GM19395 (cell line): ENCODE measurements around the gene ACAP1.

ENCODE experiments used
- ATAC-seq: cut with Tn5 transposase; IDR thresholded peaks from one replicate; pipeline ENCODE4 v1.9.1; 2021; ENCODE audit warnings: mild to moderate bottlenecking, moderate library complexity; ENCODE audit not compliant: unreplicated experiment

ACAP1 gene, protein sequence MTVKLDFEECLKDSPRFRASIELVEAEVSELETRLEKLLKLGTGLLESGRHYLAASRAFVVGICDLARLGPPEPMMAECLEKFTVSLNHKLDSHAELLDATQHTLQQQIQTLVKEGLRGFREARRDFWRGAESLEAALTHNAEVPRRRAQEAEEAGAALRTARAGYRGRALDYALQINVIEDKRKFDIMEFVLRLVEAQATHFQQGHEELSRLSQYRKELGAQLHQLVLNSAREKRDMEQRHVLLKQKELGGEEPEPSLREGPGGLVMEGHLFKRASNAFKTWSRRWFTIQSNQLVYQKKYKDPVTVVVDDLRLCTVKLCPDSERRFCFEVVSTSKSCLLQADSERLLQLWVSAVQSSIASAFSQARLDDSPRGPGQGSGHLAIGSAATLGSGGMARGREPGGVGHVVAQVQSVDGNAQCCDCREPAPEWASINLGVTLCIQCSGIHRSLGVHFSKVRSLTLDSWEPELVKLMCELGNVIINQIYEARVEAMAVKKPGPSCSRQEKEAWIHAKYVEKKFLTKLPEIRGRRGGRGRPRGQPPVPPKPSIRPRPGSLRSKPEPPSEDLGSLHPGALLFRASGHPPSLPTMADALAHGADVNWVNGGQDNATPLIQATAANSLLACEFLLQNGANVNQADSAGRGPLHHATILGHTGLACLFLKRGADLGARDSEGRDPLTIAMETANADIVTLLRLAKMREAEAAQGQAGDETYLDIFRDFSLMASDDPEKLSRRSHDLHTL

DNA sequence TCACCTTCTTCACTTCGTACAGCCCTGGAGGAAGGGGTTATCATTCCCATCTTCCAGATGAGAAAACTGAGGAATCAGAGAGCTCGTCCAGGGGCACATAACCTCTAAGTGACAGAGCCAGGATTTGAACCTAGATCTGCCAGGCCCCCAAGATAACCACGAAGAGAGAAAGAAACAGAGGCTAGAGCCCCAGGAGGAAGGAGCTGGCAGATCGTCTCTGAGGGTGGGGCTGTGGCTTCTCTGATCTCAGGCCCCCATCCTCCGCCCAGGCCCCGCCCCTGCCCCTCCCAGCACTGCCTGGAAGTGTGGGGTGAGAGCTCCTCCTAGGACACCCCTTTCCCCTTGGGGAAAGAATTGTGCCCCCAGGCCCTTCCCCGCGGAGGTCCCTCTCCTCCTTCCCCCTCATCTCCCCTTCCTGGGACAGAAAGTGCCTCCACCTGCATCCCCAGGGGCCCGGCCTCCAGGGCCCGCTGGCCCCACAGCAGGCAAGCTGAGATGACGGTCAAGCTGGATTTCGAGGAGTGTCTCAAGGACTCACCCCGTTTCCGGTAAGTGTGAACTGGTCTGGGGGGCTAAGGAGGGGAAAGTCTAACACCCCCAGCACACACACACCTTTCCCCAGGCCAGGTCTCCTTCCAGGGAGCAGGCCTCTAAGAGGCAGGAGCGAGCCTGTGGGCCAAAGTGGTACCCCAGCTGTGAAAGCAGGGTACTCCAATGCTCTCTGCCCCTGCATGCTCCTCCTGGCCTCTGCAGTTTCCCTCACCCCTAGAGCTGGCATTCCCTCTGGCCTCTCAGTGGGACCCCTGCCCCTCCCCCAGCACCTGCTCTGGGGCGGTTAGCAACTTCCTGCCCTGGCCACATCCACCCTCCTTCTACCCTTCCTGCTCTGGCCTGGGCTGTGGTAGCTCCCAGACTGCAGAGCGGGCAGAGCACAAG, at the start of gene ACAP1:
TSS of gene ACAP1 (plus strand) at position 290 of the 936 bp plus-strand sequence. CDS start at position 496, 206 bp downstream.
- no peak for ATAC-seq

DNA sequence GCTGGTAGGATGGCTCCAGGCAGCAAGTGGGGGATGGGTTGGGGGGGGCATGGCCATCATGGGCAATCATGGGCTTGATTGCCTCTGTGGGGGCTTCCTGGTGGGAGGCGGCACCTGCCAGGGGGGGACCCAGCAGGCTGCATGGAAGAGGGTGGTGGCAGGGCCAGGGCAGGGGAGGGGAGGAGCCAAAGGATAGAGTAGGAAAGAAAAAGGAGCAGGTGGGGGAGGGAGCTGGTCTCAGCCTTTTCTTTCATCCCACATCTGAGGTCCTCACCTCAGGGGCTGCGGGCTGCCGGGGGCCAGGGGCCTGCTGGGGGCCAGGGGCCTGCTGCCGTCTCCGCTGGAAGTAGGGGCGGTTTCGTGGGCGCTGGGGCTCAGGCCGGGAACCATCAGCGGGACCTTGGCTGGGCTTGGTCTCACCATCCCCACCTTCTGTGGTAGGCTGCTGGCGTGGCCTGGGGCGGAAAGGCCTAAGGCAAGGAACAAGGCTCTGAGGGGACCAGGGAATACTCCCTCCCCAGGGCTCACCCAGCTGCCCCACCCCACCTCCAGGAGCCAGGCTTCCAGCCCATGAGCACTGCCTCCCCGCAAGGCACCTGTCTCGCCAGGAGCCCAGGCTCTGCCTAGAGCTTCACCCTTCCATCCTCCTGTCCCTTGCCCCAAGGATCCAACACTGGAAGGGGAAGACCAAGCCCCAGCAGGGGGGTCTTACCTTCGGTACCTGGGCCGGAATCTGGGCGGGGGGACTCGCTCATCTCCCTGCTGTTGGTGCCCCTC, 46.9 kb upstream of the ACAP1 start:
- ATAC-seq = no peak

- ATAC-seq = no peak
Observed at GRCh38 chr17:7290166-7290565, 46.2 kb upstream of the ACAP1 start.

- ATAC-seq = no peak
Observed at GRCh38 chr17:7290685-7291084, 45.6 kb upstream of the ACAP1 start.

- ATAC-seq = no peak
Observed at GRCh38 chr17:7292194-7292593, 44.1 kb upstream of the ACAP1 start.

GRCh38 chr17:7292729-7293128, 43.6 kb upstream of the ACAP1 start:
- ATAC-seq = no peak

DNA sequence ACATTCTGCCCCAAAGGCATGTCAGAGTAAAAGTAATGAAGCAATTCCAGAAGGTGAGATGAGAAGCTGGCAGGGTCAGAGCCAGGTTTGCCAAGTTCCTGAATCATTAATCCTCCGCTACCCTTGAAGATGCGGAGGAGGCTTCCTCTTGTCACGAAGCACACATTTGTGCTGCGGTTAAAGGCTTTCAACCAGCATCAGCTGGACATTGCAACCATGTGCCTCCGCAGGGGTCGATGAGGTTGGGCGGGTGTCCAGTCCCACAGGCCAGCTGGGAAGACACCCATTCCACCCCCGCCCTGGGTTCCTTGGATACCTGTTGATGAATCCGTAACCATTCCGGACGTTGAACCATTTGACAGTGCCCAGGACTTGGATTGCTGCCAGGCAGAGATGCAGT, 43.2 kb upstream of the ACAP1 start:
- no peak for ATAC-seq

GRCh38 chr17:7293816-7294613, 42.3 kb upstream of the ACAP1 start:
- ATAC-seq = no peak

- ATAC-seq = no peak
Observed at GRCh38 chr17:7294614-7295153, 41.6 kb upstream of the ACAP1 start, which contains the start of gene YBX2. Gene YBX2, minus strand, starts transcription at chr17:7294639. Its CDS starts 139 bp downstream, at chr17:7294500.

DNA sequence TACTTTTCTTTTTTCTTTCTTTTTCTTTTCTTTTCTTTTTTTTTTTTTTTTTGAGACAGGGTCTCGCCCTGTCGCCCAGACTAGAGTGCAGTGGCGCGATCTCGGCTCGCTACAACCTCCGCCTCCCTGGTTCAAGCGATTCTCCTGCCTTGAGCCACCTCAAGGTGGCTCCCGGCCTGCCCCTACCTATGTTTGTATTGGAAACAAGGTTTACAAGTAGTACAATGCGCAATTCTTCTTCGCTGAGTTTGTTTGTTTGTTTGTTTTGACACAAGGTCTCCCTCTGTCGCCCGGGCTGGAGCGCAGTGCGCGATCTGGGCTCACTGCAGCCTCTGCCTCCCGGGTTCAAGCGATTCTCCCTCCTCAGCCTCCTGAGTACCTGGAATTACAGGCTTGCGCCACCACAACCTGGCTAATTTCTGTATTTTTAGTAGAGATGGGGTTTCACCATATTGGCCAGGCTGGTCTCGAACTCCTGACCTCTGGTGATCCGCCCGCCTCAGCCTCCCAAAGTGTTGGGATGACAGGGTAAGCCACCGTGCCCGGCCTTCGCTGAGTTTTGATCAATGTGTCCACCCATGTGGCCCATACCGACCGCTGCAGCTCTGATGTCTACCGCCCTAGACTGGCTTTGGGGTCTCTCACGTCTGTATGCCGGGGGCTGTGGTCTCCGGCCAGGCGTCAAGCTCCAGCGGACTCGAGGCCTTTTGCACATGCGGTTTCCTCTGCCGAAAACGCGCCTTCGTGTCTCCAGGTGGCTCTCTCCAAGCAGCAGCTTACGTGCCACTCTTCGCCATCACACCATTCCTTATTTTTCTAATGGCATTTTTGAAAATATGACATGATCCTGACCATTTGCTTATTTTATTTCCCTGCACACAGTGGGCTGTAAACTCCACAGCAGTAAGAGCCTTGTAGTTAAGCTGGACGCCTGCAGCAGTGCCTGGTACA, 40.8 kb upstream of the ACAP1 start:
- no peak for ATAC-seq

DNA sequence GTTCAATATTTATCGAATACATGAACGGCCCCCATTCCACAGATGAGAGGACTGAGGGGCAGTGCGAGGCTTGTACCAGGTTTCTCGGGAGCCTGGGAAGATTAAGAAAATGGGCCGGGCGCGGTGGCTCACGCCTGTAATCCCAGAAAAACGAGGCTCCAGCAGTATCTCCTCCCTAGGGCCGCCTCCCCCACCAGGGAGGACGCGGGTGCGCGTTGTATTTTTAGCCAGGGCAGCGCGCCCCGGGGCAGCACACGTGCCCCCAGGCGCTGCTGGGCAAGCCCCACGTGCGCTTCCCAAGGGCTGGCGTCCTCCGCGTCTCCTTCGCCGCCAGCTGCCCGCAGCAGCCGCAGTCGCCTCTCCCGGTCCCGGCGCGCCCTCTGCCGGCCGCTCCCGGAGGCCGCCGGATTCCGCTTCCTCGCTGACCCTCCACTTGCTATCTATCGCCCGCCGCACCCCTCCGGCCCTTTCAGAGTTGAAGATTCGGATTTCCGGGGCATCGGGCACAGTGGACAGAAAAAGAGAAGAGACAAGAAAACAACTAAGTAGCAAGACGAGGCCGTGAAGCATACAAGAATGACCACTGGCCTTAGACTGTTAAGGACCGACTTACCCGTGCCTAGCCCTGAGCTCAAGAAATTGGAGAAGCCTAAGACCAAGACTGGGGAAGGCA, 40.0 kb upstream of the ACAP1 start:
- no peak for ATAC-seq

DNA sequence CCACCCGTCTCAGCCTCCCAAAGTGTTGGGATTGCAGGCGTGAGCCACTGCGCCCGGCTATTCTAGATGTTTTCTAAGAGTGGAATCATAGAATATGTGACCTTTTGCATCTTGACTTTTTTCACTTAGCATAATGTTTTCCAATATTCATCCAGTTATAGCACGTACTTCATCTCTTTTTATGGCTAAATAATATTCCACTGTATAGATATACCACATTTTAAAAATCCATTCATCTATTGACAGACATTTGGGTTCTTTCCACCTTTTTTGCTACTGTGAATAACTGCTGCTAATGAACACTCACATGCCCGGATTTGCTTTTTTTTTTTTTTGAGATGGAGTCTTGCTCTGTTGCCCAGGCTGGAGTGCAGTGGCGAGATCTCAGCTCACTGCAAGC, 32.1 kb upstream of the ACAP1 start:
- ATAC-seq = no peak

DNA sequence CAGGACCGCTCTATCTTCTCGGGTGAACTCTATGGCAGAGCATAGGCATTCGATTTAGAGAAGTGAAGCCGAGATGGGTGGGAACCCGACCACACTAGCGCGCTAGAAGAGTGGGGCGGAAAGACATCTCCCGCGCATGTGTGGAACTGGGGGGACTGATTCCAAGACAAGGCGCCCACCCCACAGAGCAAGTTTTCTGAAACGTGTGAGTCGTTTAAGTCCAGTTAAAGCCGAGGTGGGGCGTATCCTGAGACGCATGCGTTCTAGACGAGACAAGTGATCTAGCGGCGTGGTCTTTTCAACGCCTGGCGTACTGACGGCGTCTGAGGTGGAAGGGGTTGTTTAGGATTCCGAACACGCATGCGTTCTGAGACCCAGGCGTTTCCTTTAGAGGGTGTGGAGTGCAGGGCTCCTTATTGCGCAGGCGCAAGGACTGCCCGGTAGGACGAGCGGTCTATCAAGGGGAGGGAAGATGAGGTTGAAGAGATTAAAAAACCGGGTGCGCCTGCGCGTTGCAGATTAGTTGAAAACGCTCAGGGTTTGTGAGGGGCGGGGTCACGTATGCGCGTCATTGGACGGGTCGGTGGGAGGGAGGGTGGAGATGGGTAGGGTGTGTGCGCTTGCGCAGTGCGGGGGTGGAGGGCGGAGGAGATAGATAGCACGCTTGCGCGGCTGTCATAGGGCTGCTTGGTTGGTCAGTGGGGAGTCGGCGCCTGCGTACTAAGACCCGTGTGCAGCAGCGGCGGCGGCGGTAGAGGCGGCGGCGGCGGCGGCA, 29.2 kb upstream of the ACAP1 start, which contains the start of gene EIF5A:
TSS of gene EIF5A (plus strand) at position 718 of the 775 bp plus-strand sequence. CDS start 2,008 bp downstream, outside the sequence.
- ATAC-seq = peak; percentile 72

DNA sequence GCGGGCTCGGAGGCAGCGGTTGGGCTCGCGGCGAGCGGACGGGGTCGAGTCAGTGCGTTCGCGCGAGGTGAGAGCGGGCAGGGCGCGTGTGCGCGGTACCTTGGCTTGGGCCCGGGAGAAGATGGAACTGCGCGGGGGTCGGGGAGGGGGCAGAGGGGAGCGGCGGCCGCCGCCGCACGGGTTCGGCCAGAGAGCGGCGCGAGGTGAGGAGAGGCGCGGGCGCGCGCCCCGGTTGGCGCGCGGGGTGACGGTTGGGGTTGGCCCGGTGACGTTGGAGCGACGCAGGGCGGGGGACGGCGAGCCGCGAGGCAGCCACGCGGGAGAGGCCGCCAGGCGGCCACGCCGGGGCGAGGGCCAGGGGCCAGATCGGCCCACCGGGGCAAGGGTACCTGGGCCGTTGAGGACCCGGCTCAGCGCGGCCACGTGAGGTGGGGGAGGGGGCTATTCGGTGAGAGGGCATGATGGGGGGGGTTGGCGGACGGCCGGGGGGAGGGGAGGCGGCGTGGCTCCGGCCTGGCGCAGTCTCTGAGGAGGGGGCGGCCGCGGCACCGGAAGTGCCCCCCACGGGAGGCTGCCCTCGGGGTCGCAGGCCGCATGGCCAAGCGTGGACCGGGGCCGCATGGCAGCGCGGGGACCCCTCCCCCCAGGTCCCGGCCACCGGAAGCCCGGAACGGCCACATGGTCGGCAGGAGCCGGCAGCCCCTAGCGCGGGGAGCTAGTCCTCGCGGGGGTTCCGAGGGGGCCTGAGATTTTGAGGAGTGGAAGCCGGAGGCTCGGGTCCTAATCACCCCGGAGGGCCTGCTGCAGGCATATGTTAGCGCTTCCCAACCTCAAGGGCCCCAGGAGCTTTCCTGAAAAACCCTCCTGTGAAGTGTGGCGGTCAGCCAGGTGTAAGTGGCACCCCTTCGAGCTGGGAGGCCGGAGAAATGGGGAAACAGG, 28.4 kb upstream of the ACAP1 start:
- ATAC-seq = no peak

DNA sequence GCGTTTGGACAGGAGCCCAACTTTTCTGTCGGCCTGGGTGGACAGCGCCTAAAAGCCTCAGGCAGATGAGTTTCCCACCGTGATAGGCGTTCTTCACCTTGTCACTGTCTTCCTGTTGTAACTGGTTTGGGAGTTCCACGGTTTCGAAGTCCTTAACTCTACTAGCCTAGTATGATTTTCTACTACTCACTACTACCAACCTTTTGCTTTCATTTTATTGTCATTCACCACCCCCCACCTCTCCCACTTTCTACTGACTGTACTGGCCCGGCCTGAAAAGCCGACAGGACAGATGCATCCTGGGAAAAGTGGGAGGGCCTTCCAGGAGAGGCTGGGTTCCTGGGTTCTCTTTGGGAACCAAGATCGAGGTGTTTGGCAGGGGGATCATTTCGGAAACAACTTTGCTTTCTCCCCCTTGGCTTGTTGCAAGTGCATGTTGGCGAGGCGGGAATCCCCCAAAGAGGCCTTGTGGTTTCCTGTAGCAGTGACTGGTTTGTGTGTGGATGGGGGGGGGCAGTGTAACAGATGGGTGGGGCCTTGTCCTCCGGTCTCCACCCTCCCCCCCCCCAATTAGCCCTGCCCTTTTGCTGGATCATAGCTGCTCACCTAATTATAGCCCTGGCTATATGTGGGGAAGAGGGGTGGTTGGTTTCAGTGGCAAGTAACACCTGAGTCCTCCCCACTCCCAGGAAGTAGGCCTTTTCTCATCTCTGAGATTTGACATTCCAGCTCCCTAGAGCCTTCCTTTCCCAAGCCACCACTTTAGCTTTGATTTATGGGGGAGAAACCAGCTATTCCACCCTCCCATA, 27.5 kb upstream of the ACAP1 start:
- ATAC-seq = no peak
